Testis (tissue), 2 donors: ENCODE data around the gene TM4SF1.
"Not testable (repeated sequence)": the region's sequence is repeated elsewhere in the genome, so short reads cannot be mapped to it uniquely, and the experiment has no call there.

Source experiments
- POLR2A ChIP-seq: fragments of 450-650 bp; IDR thresholded peaks from one replicate; pipeline ENCODE4 v1.6.1; 2017; ENCODE audit warnings: antibody characterized with exemption, mild to moderate bottlenecking, moderate library complexity
- TF ChIP-seq, protein P1 (sequence below), 3 experiments: fragments of 450-650 bp in 2 of 3; fragments of 200-600 bp in 1 of 3; sonication (generic) in 1 of 3; IDR thresholded peaks; one replicate each; pipeline ENCODE4 v1.5.1; 2016 to 2019; ENCODE audit warnings: antibody characterized with exemption in 3 of 3, mild to moderate bottlenecking in 2 of 3, moderate library complexity in 1 of 3

DNA sequence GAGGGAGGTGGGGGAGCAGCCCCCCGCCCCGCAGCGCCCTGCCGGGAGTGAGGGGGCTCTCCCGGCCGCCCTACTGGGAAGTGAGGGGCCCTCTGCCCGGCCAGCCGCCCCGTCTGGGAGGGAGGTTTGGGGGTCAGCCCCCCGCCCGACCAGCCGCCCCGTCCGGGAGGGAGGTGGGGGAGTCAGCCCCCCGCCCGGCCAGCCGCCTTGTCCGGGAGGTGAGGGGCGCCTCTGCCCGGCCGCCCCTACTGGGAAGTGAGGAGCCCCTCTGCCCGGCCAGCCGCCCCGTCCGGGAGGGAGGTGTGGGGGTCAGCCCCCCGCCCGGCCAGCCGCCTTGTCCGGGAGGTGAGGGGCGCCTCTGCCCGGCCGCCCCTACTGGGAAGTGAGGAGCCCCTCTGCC is 2.8 kb upstream of the TM4SF1 start:
- TF ChIP-seq, protein P1, sequence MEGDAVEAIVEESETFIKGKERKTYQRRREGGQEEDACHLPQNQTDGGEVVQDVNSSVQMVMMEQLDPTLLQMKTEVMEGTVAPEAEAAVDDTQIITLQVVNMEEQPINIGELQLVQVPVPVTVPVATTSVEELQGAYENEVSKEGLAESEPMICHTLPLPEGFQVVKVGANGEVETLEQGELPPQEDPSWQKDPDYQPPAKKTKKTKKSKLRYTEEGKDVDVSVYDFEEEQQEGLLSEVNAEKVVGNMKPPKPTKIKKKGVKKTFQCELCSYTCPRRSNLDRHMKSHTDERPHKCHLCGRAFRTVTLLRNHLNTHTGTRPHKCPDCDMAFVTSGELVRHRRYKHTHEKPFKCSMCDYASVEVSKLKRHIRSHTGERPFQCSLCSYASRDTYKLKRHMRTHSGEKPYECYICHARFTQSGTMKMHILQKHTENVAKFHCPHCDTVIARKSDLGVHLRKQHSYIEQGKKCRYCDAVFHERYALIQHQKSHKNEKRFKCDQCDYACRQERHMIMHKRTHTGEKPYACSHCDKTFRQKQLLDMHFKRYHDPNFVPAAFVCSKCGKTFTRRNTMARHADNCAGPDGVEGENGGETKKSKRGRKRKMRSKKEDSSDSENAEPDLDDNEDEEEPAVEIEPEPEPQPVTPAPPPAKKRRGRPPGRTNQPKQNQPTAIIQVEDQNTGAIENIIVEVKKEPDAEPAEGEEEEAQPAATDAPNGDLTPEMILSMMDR (IDR thresholded peaks at IDR 0.05), result not testable (repeated sequence)
- TF ChIP-seq POLR2A, result not testable (repeated sequence)
